Measurements from ENCODE around the gene SHTN1.

SHTN1 gene

DNA sequence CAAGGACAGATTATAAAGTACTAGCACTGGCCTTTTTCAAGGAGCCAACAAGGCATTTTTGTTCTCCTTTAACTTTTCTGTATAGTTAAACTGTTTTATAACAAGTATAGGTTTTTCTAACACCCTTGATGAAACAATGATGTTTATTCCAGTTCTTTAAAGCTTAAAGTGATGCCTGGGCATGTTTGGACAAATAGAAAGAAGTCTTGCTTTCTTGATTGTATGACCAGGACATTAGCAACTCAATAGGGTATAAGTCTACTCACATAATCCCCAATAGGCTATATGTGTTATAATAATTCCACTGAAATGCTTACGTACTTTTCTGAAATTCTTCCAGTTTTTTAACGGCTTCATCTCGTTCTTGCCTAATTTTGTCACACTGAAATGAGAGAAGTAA lies 36.7 kb downstream of the SHTN1 start:
- no peaks in the 10 kb centered on the region for H3K36me3 ChIP-seq (ENCODE audit: control insufficient read depth, low read length)
- H3K9me2 ChIP-seq (replicated peaks; ENCODE audit: control insufficient read depth, low read length) = no peaks in the 10 kb centered on the region
- TF ChIP-seq, protein P1, sequence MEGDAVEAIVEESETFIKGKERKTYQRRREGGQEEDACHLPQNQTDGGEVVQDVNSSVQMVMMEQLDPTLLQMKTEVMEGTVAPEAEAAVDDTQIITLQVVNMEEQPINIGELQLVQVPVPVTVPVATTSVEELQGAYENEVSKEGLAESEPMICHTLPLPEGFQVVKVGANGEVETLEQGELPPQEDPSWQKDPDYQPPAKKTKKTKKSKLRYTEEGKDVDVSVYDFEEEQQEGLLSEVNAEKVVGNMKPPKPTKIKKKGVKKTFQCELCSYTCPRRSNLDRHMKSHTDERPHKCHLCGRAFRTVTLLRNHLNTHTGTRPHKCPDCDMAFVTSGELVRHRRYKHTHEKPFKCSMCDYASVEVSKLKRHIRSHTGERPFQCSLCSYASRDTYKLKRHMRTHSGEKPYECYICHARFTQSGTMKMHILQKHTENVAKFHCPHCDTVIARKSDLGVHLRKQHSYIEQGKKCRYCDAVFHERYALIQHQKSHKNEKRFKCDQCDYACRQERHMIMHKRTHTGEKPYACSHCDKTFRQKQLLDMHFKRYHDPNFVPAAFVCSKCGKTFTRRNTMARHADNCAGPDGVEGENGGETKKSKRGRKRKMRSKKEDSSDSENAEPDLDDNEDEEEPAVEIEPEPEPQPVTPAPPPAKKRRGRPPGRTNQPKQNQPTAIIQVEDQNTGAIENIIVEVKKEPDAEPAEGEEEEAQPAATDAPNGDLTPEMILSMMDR (IDR thresholded peaks at IDR 0.05; ENCODE audit: low read depth, low read length, poor library complexity, severe bottlenecking) = no peak
- no peak for TF ChIP-seq EZH2phosphoT487 (IDR thresholded peaks at IDR 0.05; ENCODE audit: borderline replicate concordance, low read length)
- H3K79me2 ChIP-seq (ENCODE audit: control insufficient read depth, low read length) = no peaks in the 10 kb centered on the region
- no peaks in the 10 kb centered on the region for H3K4me1 ChIP-seq (ENCODE audit: control insufficient read depth, low read length)
- no peaks in the 10 kb centered on the region for H3K9me3 ChIP-seq (ENCODE audit: control insufficient read depth, insufficient read depth, low read length)
- no peak overlapping the region for H3K4me3 ChIP-seq (ENCODE audit: low read length)
- H3K27ac ChIP-seq (ENCODE audit: low read depth, low read length) = no peak overlapping the region
- H3F3A ChIP-seq (ENCODE audit: control insufficient read depth, insufficient read depth) = no peaks in the 10 kb centered on the region
- no peaks in the 10 kb centered on the region for H4K20me1 ChIP-seq (ENCODE audit: control insufficient read depth, insufficient read depth, low read depth, low read length)
- no peak overlapping the region for H3K4me2 ChIP-seq (ENCODE audit: low read length)
- H3K27me3 ChIP-seq (ENCODE audit: control insufficient read depth, low read length) = no peaks in the 10 kb centered on the region

DNA sequence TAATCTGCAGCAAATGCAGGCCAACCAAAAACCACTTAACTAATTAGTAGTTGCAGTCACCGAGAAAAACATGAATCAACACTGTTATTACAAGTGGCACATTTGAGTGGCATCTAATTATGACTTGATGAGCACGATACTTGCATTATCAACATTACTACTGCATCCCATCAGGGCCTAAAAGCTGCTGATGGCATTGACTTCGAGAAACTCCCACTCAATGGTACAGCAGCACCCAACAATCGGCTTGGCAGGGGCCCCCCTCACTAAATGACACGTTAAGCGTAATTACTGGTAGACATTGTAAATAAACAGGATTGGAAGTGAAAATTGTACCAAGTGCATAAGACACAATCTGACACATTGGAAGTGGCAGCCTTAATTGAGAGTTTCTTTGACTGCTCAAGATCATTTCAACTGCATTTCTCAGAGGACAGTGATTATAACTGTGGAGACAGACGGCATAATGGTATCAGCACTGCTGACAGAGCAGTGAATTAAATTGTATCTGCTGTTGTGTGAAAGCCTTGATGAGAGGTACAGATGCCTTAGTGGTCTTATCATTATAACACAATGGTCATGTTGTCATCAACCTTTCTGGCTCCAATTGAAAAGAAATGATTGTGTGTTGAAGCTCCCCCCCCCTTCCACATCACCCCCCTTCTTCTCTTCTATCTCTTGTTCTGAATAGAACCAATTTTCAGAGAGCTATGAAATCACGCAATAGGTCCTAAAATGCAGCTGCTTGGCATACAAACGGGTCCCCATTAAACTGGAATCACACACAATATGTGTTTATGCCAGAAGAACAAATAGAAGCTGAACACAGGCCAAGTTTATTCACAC lies 43.4 kb downstream of the SHTN1 start:
- Histone ChIP-seq H3K27ac (ENCODE audit: low read depth, low read length) (no peak overlapping the region), H3F3A (ENCODE audit: control insufficient read depth, insufficient read depth) (no peaks in the 10 kb centered on the region), H3K9me2 (replicated peaks; ENCODE audit: control insufficient read depth, low read length) (no peaks in the 10 kb centered on the region), H3K9me3 (ENCODE audit: control insufficient read depth, insufficient read depth, low read length) (no peaks in the 10 kb centered on the region), H3K79me2 (ENCODE audit: control insufficient read depth, low read length) (no peaks in the 10 kb centered on the region), H4K20me1 (ENCODE audit: control insufficient read depth, insufficient read depth, low read depth, low read length) (no peaks in the 10 kb centered on the region), H3K4me3 (ENCODE audit: low read length) (no peak overlapping the region), H3K36me3 (ENCODE audit: control insufficient read depth, low read length) (no peaks in the 10 kb centered on the region), H3K4me1 (ENCODE audit: control insufficient read depth, low read length) (no peaks in the 10 kb centered on the region), H3K4me2 (ENCODE audit: low read length) (no peak overlapping the region), H3K27me3 (ENCODE audit: control insufficient read depth, low read length) (no peaks in the 10 kb centered on the region)
- TF ChIP-seq, protein P1 (IDR thresholded peaks at IDR 0.05; ENCODE audit: low read depth, low read length, poor library complexity, severe bottlenecking) = no peak
- TF ChIP-seq EZH2phosphoT487 (IDR thresholded peaks at IDR 0.05; ENCODE audit: borderline replicate concordance, low read length) = no peak

DNA sequence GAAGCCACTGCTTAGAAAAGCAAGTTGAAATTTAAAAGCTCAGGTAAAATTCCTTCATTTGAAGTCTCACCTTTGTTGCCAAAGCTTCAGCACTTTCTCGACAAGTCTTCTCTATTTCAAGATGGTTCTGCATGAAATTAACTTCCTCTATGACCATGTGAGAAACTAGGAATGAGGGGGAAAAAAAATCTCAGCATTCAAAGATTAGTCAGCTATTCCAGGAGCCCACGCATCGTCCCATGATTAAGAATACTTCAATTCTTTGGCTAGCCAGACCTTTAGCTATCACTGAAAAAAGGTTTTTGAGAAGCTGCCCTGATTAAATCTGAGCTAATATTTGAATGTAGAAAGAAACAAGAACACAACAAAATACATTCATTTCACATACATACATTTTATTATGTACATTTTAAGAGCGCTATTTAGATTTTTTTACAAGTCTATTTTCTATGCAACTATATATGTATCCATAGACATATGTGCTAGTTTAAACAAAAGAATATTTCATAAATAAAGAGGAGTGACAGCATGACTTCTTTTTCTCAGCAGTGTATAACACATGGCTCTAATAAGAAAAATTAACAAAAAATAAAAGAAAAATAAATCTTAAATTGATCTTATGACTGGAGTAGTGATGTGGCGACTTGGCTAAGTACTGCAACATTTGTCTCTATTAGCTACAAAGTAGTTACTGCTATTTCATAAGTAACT lies 44.8 kb downstream of the SHTN1 start:
- Histone ChIP-seq H3K4me3 (ENCODE audit: low read length) (no peak overlapping the region), H3K9me3 (ENCODE audit: control insufficient read depth, insufficient read depth, low read length) (no peaks in the 10 kb centered on the region), H4K20me1 (ENCODE audit: control insufficient read depth, insufficient read depth, low read depth, low read length) (no peaks in the 10 kb centered on the region), H3K4me2 (ENCODE audit: low read length) (no peak overlapping the region), H3K79me2 (ENCODE audit: control insufficient read depth, low read length) (no peaks in the 10 kb centered on the region), H3K36me3 (ENCODE audit: control insufficient read depth, low read length) (no peaks in the 10 kb centered on the region), H3K9me2 (replicated peaks; ENCODE audit: control insufficient read depth, low read length) (no peaks in the 10 kb centered on the region), H3F3A (ENCODE audit: control insufficient read depth, insufficient read depth) (no peaks in the 10 kb centered on the region), H3K4me1 (ENCODE audit: control insufficient read depth, low read length) (no peaks in the 10 kb centered on the region), H3K27ac (ENCODE audit: low read depth, low read length) (no peak overlapping the region), H3K27me3 (ENCODE audit: control insufficient read depth, low read length) (no peaks in the 10 kb centered on the region; the same call in 1 of the 2 replicates)
- TF ChIP-seq EZH2phosphoT487 (IDR thresholded peaks at IDR 0.05; ENCODE audit: borderline replicate concordance, low read length) = no peak
- TF ChIP-seq, protein P1 (IDR thresholded peaks at IDR 0.05; ENCODE audit: low read depth, low read length, poor library complexity, severe bottlenecking) = no peak

Measured in DOHH2 (cell line).